ENCODE results near the gene SCIN.
"Not testable (repeated sequence)": the region's sequence is repeated elsewhere in the genome, so short reads cannot be mapped to it uniquely, and the experiment has no call there.

The SCIN gene

DNA sequence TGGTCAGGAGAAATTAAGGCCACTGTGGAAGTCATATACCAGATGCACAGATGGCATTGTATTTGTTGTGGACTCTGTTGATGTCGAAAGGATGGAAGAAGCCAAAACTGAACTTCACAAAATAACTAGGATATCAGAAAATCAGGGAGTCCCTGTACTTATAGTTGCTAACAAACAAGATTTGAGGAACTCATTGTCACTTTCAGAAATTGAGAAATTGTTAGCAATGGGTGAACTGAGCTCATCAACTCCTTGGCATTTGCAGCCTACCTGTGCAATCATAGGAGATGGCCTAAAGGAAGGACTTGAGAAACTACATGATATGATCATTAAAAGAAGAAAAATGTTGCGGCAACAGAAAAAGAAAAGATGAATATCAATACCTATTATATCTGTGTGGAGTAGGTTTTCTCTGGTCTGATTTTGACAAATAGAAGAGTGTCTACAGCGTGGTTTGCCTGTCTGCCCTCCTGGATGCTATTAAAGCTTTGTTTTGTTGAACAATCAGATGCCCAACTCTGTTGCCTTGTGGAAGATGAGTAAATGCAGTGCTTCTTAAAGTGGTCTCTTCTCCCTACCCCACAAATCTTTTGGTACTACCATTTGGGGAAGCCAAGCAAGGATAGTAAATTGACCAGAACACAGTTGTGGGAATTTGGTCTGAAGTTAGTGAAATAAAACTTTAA lies 118.1 kb downstream of the SCIN start:
- peak overlapping the region; percentile 69 for H3K4me3 ChIP-seq (ENCODE audit: extremely low read depth, insufficient read depth, low read length, poor library complexity, severe bottlenecking)
- H3K27ac ChIP-seq (ENCODE audit: low read depth, low read length, severe bottlenecking); H3K9me3 ChIP-seq (ENCODE audit: control insufficient read depth, low read length); H3K4me1 ChIP-seq (ENCODE audit: control insufficient read depth, insufficient read depth, low read length, poor library complexity, severe bottlenecking); H3K36me3 ChIP-seq (ENCODE audit: control insufficient read depth, insufficient read depth, low read length): not testable (repeated sequence)
- no CpG with 5 or more reads among the region's 3 CpGs for WGBS, 2 experiments (ENCODE audit: insufficient coverage in 2 of 2)

- H3K36me3 ChIP-seq (ENCODE audit: control insufficient read depth, insufficient read depth, low read length), result no peaks in the 10 kb centered on the region
- peak overlapping the region; percentile 69 for H3K4me3 ChIP-seq (ENCODE audit: extremely low read depth, insufficient read depth, low read length, poor library complexity, severe bottlenecking)
- H3K27ac ChIP-seq (ENCODE audit: low read depth, low read length, severe bottlenecking), result no peak overlapping the region
- no peaks in the 10 kb centered on the region for H3K4me1 ChIP-seq (ENCODE audit: control insufficient read depth, insufficient read depth, low read length, poor library complexity, severe bottlenecking)
- WGBS, 2 experiments (ENCODE audit: insufficient coverage in 2 of 2), result 83% methylated on average over 1 of the region's 2 CpGs; no CpG with 5 or more reads in 1 of the 2 experiments
- H3K9me3 ChIP-seq (ENCODE audit: control insufficient read depth, low read length), result no peaks in the 10 kb centered on the region
These were observed 118.9 kb downstream of the SCIN start for GRCh38 chr7:12689451-12689850.

GRCh38 chr7:12690041-12690878 lies 119.7 kb downstream of the SCIN start:
- Histone ChIP-seq H3K36me3 (ENCODE audit: control insufficient read depth, insufficient read depth, low read length) (no peaks in the 10 kb centered on the region), H3K4me1 (ENCODE audit: control insufficient read depth, insufficient read depth, low read length, poor library complexity, severe bottlenecking) (no peaks in the 10 kb centered on the region), H3K27ac (ENCODE audit: low read depth, low read length, severe bottlenecking) (no peak overlapping the region), H3K9me3 (ENCODE audit: control insufficient read depth, low read length) (no peaks in the 10 kb centered on the region), H3K4me3 (ENCODE audit: extremely low read depth, insufficient read depth, low read length, poor library complexity, severe bottlenecking) (peak overlapping the region; percentile 69)
- no CpG with 5 or more reads among the region's 1 CpG for WGBS, 2 experiments (ENCODE audit: insufficient coverage in 2 of 2)

DNA sequence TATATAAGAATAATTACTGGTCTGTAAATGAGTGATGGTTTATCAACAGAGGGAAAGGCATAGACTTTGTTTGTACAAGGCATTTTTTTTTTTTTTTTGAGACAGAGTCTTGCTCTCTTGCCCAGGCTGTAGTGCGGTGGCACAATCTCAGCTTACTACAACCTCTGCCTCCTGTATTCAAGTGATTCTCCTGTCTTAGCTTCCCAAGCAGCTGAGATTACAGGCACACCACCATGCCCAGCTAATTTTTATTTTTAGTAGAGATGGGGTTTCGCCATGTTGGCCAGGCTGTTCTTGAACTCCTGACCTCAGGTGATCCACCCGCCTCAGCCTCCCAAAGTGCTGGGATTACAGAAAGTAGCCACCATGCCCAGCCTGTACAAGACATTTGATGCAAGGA lies 120.9 kb downstream of the SCIN start:
- not testable (repeated sequence) for H3K4me3 ChIP-seq (ENCODE audit: extremely low read depth, insufficient read depth, low read length, poor library complexity, severe bottlenecking); H3K36me3 ChIP-seq (ENCODE audit: control insufficient read depth, insufficient read depth, low read length)
- WGBS, 2 experiments (ENCODE audit: insufficient coverage in 2 of 2), result 100% methylated on average over 1 to 2 of the region's 3 CpGs

GRCh38 chr7:12692035-12692434 lies 121.5 kb downstream of the SCIN start:
- no peaks in the 10 kb centered on the region for H3K9me3 ChIP-seq (ENCODE audit: control insufficient read depth, low read length)
- H3K4me1 ChIP-seq (ENCODE audit: control insufficient read depth, insufficient read depth, low read length, poor library complexity, severe bottlenecking), result no peaks in the 10 kb centered on the region
- H3K36me3 ChIP-seq (ENCODE audit: control insufficient read depth, insufficient read depth, low read length), result no peaks in the 10 kb centered on the region
- 100% methylated on average over 1 of the region's 1 CpG; no CpG with 5 or more reads in 1 of the 2 experiments for WGBS, 2 experiments (ENCODE audit: insufficient coverage in 2 of 2)
- H3K4me3 ChIP-seq (ENCODE audit: extremely low read depth, insufficient read depth, low read length, poor library complexity, severe bottlenecking), result no peak overlapping the region
- H3K27ac ChIP-seq (ENCODE audit: low read depth, low read length, severe bottlenecking), result no peak overlapping the region

More for the DNA sequence above, 120.9 kb downstream of the SCIN start:
- not testable (repeated sequence) for H3K9me3 ChIP-seq (ENCODE audit: control insufficient read depth, low read length); H3K4me1 ChIP-seq (ENCODE audit: control insufficient read depth, insufficient read depth, low read length, poor library complexity, severe bottlenecking); H3K27ac ChIP-seq (ENCODE audit: low read depth, low read length, severe bottlenecking)

DNA sequence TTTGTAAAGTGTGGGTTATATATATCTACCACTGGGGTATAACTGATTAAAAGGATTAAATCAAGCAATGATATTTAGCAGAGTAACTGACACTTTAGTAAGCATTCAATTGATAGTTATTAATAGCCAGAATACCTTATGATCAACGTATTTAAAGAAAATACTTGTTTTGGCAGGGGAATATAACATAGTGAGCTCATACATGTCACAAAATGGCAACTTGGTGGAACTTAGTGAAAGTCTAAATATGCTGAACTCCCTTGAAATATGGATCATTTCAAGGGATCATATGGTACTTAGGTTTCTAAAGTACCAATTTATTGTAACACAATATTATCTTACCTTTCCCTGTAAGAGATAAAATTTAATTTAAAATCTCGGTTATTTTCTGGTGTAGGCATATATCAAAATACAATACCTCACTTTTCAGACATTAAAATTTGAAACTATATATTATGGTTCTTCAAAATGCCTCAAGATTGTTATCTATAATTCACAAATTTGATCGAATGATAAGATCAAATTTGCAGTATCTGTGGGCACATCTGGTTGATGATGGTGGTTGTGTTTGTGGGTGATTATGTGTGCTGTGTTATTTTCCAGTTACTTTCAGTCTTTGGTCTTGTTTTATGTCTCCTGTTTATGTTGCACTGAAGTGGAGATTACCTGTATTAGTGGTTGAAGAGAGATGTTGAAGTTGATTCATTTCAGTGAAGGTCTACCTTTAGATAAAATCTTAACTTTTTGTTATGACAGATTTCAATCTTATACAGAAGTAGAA lies 122.1 kb downstream of the SCIN start:
- 100% methylated on average over 1 of the region's 3 CpGs; no CpG with 5 or more reads in 1 of the 2 experiments for whole genome bisulfite sequencing, 2 experiments (ENCODE audit: insufficient coverage in 2 of 2)
- H3K9me3 ChIP-seq (ENCODE audit: control insufficient read depth, low read length), result no peaks in the 10 kb centered on the region
- H3K27ac ChIP-seq (ENCODE audit: low read depth, low read length, severe bottlenecking), result no peak overlapping the region
- H3K4me3 ChIP-seq (ENCODE audit: extremely low read depth, insufficient read depth, low read length, poor library complexity, severe bottlenecking), result no peak overlapping the region
- H3K36me3 ChIP-seq (ENCODE audit: control insufficient read depth, insufficient read depth, low read length), result no peaks in the 10 kb centered on the region
- H3K4me1 ChIP-seq (ENCODE audit: control insufficient read depth, insufficient read depth, low read length, poor library complexity, severe bottlenecking), result no peaks in the 10 kb centered on the region

- peak overlapping the region; percentile 10 for H3K27ac ChIP-seq (ENCODE audit: low read depth, low read length, severe bottlenecking)
These were observed 124.3 kb downstream of the SCIN start for GRCh38 chr7:12694817-12695216.

DNA sequence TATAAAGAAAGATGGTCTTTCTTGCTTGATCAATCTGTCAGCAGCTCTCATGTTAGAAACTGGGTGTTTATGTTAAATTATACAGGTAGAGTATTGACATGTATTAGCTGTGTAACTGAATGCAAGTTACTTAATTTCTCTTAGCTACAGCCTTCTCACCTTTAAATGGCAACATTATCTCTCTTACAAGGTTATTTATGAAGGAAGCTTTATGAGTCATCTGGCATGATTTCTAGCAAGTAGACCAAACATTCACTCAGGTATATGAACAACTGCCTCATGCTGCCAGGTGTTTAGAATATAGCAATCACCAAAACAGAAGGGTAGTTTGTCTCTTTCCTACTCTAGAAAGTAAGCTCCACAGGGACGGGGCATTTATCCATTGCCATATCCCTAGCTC lies 125.4 kb downstream of the SCIN start:
- no peak overlapping the region for H3K27ac ChIP-seq (ENCODE audit: low read depth, low read length, severe bottlenecking)
- H3K4me1 ChIP-seq (ENCODE audit: control insufficient read depth, insufficient read depth, low read length, poor library complexity, severe bottlenecking), result no peaks in the 10 kb centered on the region
- no CpG with 5 or more reads among the region's 1 CpG for WGBS, 2 experiments (ENCODE audit: insufficient coverage in 2 of 2)
- H3K9me3 ChIP-seq (ENCODE audit: control insufficient read depth, low read length), result peaks cover 6% of the 10 kb centered on the region
- H3K36me3 ChIP-seq (ENCODE audit: control insufficient read depth, insufficient read depth, low read length), result no peaks in the 10 kb centered on the region
- no peak overlapping the region for H3K4me3 ChIP-seq (ENCODE audit: extremely low read depth, insufficient read depth, low read length, poor library complexity, severe bottlenecking)

More at GRCh38 chr7:12694817-12695216, 124.3 kb downstream of the SCIN start:
- no peaks in the 10 kb centered on the region for H3K4me1 ChIP-seq (ENCODE audit: control insufficient read depth, insufficient read depth, low read length, poor library complexity, severe bottlenecking)
- no peaks in the 10 kb centered on the region for H3K9me3 ChIP-seq (ENCODE audit: control insufficient read depth, low read length)
- H3K36me3 ChIP-seq (ENCODE audit: control insufficient read depth, insufficient read depth, low read length), result no peaks in the 10 kb centered on the region
- 80% methylated on average over 1 of the region's 1 CpG; no CpG with 5 or more reads in 1 of the 2 experiments for WGBS, 2 experiments (ENCODE audit: insufficient coverage in 2 of 2)
- H3K4me3 ChIP-seq (ENCODE audit: extremely low read depth, insufficient read depth, low read length, poor library complexity, severe bottlenecking), result no peak overlapping the region

- H3K36me3 ChIP-seq (ENCODE audit: control insufficient read depth, insufficient read depth, low read length), result no peaks in the 10 kb centered on the region
- H3K4me3 ChIP-seq (ENCODE audit: extremely low read depth, insufficient read depth, low read length, poor library complexity, severe bottlenecking), result no peak overlapping the region
- H3K4me1 ChIP-seq (ENCODE audit: control insufficient read depth, insufficient read depth, low read length, poor library complexity, severe bottlenecking), result no peaks in the 10 kb centered on the region
- WGBS, 2 experiments (ENCODE audit: insufficient coverage in 2 of 2), result 81 to 100% methylated on average over 7 to 8 of the region's 10 CpGs
- H3K27ac ChIP-seq (ENCODE audit: low read depth, low read length, severe bottlenecking), result no peak overlapping the region
- peaks cover 7% of the 10 kb centered on the region for H3K9me3 ChIP-seq (ENCODE audit: control insufficient read depth, low read length)
These were observed 128.8 kb downstream of the SCIN start for GRCh38 chr7:12699299-12699698.

DNA sequence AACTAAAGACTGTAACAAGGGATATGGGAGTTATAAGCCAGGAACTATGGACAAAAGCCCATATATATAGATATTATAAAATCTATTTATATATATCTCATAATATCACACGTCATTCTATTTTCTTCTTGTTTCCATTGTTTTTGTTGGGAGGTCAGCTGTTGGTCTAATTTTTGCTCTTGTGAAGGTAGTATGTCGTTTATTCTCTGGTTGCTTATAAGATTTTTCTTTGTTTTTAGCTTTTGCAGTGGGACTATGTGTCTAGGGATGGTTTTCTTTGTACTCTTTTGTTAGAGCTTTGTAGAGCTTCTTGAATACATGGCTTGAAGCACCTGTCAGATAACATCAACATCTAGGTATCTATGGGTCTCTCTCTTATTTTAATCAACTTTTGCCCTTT lies 130.9 kb downstream of the SCIN start:
- Histone ChIP-seq H3K27ac (ENCODE audit: low read depth, low read length, severe bottlenecking) (no peak overlapping the region), H3K9me3 (ENCODE audit: control insufficient read depth, low read length) (peaks cover 7% of the 10 kb centered on the region), H3K36me3 (ENCODE audit: control insufficient read depth, insufficient read depth, low read length) (no peaks in the 10 kb centered on the region), H3K4me1 (ENCODE audit: control insufficient read depth, insufficient read depth, low read length, poor library complexity, severe bottlenecking) (no peaks in the 10 kb centered on the region), H3K4me3 (ENCODE audit: extremely low read depth, insufficient read depth, low read length, poor library complexity, severe bottlenecking) (no peak overlapping the region)
- no CpG with 5 or more reads among the region's 2 CpGs for WGBS, 2 experiments (ENCODE audit: insufficient coverage in 2 of 2)

Data from mesodermal cell (in vitro differentiated cells).